ENCODE data around the gene BAG2.
A peak's percentile ranks its signal among the peaks of the same experiment; 100 is the strongest.

Gene BAG2

DNA sequence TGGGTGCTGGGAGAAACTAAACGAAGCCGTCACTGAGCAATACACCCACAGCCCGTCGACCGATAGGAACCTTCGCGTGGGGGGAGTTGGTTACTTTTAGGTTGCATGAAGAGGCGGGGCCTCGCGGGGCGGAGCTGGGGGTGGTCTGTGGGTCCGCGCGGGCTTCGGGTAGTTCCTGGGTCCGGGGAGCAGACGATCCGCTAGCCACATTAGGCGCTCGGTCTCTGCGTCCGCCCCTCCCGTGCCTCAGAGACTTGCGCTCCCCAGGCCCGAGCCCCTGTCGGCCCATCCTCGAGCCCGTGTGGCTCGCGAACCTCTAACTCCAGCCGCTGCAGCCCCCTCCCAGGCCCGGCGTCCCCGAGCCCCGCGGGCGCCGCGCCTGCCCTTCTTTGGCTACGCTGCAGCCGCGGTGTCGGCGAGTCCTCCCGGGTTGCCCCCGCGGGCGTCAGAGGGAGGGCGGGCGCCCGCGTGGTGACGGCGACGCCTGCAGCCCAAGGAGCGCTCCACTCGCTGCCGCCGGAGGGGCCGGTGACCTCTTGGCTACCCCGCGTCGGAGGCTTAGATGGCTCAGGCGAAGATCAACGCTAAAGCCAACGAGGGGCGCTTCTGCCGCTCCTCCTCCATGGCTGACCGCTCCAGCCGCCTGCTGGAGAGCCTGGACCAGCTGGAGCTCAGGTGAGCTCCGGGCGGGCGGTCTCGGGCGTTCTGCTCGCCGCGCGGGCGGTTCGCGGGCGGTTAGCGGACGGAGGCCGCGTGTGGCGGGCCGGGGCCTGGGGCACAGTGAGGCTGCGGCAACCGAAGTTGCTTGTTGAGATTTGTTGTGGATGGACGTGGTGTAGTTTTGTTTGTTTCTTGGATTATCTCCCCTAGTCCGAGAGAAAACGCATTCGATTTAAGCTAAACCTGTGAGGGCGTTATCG is at the start of gene BAG2:
TSS of gene BAG2 (plus strand) at position 191 of the 920 bp plus-strand sequence. CDS start at position 563, 372 bp downstream.
- DNase-seq, result peak; percentile 93

DNA sequence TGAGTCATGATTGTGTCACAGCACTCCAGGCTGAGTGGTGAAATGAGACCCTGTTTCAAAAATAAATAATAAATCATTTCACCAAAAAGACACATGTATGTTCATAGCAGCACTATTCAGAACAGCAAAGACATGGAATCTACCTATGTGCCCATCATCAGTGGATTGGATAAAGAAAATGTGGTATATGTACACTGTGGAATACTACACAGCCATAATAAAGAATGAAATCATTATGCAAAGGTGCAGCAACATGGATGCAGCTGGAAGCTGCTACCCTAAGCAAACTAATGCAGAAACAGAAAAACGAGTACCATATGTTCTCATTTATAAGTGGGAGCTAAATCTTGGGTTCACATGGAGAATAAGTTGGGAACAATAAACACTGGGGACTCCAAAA is 49.0 kb upstream of the BAG2 start:
- DNase-seq, result no peak

DNA sequence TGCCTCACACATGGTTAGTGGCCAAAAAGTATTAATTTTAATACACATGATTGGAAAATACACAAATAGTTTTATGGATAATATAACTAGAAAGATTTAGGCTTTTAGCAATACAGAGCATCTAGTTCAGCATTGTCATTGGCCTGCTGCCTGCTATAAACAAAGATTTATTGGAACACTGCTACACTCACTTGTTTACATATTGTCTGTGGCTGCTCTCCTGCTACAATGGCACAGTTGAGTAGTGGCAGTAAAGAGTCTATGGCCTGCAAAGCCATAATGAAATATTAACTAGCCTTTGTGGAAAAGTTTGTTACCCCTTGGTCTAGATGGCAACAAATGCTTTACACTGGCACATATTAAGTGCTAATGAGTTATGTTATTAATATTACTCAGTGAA is 44.4 kb upstream of the BAG2 start:
- peak; percentile 4 for DNase-seq

DNA sequence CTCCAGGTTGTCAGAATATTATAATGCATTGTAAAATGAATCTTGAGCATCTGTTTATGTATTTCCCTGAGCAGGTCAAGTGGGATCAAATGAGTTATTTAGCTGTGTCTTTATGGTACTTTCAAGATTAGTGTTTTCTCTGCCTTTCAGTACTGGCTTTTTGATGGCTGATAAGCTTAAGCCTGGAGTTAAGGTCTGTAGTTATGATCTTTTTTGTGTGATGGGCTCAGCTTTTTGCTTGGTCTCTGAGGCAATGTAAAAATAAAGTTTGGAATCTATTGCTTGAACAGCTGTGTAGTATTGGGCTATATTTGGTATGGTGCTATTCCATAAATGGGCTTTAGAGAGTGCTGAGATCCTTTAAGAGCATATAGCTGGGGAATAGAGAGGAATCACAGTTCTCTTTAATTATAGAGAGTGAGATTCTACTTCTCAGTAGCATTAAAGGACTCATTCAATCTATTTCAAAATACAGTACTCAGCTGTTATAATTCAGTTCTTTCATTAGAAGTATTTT is 41.4 kb upstream of the BAG2 start:
- no peak for DNase-seq

DNA sequence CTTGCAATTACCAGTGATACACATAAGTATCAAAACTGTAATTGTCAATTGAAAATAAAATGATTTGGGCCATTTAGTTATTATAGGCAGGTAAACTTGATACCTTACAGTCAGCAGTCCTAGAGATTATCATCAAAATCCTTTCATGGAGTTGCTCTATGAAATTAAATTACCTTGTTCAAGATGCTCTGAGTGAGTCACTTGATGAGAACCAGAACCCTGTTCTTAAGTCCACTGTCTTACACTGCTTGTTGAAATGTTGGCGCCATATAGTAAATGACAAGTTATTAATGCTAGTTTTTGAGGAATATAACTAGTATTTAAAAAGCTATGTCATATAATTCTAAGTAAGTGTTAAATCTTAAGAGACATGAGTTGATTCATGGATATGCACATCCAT is 37.2 kb upstream of the BAG2 start:
- DNase-seq, result no peak

DNA sequence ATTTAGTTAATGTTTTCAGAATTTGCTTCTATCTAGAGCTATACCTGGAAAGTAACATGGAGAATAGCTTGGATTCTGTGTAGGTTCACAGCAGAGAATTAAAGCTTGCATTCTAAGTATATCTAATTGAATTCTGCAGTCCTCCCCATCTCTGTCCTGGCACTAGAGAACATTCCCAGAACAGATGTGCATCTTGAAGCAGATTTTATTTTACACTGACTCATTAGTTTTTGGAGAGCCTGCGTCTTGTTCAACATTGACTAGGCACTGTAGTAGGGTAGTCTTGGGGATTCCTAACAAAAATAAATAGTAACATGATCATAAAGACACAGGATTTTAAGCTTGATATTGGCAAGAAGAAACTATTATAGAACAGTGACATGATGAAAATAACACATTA is 36.2 kb upstream of the BAG2 start:
- no peak for DNase-seq

DNA sequence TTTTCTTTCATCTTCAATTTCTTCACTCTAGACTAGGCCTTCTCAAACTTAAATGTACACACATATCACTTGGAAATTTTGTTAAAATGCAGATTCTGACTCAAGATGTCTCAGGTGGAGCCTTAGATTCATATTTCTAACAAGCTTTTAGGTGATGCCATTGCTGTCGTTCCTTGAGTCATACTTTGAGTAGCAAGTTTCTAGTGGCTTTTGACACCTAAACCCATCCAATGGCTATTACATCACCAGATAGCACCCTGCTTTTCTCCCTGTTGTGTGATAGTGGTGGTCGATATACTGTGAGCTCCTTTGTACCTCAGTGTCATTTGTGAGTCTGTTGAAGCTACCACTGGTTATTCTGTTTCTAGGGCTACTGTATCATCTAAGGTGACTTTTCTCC is 34.8 kb upstream of the BAG2 start:
- DNase-seq, result no peak

DNA sequence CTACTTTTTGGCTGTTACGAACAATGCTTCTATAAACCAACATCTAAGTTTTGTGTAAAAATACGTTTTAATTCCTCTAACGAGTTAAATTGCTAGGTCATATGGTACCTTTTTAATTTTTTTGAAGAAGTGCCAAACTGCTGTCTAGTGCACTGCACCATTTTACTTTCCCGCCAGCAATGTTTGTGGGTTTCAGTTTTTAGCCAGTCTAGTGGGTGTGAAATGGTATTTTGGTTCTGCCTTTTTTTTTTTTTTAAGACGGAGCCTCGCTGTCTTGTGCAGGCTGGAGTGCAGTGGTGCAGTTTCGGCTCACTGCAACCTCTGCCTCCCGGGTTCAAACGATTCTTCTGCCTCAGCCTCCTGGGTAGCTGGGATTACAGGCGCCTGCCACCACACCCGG is 34.1 kb upstream of the BAG2 start:
- no peak for DNase-seq

DNA sequence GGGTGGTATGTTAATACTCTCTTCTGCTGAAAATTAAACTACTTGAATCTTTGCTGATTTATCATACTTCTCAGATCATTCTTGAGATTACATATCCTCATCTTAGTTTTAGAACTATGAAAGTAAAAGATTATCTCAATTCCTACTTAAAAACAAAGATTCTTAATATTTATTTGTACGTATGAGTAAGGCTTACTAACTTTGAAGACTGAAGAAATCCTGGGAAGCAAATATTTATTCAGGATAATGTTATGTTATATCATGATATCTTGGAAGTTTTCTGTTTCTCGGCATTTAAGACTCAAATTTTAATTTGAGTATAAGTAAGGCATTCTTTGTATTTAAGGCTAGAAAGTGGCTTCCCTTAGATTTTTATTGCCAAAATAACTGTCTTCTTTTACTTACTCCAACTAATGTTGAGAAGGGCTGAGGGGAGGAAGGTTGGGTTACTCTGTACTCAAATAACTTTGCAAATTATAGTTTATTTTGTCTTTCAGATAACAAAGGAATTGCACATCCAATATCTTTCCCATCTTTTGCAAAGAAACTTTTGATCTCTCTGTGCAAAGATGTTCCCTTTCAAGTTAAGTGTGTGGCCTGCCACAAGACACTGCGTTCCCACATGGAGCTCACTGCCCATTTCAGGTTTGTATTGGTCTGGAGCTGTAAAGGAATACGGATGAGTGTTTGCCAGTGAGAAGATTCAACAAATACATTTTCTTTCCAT is 30.5 kb upstream of the BAG2 start:
- no peak for DNase-seq

DNA sequence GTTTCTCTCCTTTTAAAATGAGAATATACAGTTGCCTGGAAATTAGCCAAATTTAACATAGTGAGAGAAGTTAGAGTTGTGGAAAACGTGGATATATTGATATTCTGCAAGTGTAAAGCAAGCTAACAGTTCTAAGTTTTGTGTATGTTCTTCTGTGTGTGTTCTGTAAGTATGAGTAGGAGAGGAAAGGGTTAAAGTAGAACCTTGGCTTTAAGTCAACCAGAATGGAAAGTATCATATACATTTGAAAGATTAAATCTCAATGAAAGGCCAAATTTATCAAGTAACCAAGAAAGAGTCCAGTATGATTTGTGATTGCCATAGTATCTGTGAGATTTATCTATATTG is 30.0 kb upstream of the BAG2 start:
- no peak for DNase-seq

DNA sequence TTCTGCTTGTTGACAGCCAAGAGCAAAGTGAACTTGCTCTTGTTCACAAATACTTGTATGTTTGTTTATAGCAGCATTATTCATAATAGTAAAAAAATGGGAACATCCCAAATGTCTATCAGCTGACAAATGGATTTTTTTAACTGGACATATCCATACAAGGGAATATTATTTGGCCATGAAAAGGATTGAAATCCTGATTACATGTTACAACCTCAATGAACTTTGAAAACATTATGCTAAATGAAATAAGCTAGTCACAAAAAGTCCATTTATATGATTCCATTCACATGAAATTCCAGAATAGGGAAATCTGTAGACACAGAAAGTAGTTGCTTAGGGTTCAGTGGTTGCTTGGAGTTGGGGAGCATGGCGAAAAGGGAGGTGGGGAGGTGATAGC is 28.4 kb upstream of the BAG2 start:
- DNase-seq, result no peak

DNA sequence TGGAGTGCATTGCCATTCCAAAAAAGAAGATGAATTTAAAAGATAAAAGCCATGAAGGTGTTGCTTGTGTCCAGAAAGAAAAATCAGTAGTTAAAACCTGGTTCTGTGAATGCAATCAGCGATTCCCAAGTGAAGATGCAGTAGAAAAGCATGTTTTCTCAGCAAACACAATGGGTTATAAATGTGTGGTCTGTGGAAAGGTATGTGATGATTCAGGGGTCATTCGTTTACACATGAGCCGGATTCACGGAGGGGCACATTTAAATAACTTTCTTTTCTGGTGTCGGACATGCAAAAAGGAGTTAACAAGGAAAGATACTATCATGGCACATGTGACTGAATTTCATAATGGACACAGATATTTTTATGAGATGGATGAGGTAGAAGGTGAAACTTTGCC is 24.7 kb upstream of the BAG2 start:
- no peak for DNase-seq

DNA sequence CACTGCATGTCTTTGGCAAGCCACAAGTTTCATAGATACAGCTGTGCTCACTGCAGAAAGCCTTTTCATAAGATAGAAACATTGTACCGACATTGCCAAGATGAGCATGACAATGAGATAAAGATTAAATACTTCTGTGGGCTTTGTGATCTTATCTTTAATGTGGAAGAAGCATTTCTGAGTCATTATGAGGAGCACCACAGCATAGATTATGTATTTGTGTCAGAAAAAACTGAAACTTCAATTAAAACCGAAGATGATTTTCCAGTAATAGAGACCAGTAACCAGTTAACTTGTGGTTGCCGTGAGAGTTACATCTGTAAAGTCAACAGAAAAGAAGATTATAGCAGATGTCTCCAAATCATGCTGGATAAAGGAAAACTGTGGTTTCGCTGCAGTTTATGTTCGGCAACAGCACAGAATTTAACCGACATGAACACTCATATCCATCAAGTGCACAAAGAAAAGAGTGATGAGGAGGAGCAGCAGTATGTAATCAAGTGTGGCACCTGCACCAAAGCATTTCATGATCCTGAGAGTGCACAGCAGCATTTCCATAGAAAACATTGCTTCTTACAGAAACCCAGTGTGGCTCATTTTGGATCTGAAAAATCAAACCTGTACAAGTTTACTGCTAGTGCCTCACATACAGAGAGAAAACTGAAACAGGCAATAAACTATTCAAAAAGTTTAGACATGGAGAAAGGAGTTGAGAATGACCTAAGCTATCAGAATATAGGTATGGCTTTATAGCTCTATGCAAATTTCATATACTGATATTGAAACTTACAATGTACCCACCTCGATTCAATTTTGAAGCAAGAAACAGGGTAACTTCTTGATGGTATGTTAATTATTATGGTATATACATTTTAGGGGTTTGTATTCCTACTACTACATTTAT is 23.9 kb upstream of the BAG2 start:
- DNase-seq, result no peak

DNA sequence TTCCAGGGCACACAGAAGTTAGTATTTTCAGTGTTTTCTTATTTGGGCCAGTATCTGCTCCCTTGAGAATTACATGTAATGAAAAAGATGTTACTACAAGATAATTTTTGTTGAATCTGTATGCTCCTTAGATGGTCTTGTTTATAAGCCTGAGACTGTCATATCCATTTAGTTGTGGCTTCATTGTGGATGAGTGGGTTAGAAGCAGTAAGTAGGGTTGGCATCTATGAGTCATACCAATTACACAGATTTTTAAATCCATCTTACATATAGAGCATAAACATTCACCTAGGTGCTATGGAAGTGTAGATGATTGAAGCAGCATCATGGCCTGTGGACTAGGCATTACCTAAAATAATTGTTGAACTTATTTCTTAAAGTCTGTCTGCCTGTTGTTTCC is 13.5 kb upstream of the BAG2 start:
- no peak for DNase-seq

DNA sequence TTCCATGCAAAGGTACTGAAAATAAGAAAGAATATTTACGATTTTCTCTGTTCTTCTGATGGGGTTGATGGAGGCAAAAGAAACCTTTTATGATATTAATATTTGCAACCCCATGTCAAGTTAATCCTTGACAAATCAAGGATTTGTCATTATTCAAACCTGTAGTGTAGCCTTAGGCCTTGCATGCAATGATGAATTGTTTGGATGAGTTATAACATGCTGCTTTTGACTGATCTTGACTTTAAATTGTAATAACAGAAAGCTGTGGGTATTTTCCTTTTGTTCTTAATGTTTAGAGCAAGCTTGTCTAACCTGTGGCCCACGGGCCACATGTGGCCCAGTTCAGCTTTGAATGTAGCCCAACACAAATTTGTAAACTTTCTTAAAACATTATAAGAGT is 13.0 kb upstream of the BAG2 start:
- no peak for DNase-seq

DNA sequence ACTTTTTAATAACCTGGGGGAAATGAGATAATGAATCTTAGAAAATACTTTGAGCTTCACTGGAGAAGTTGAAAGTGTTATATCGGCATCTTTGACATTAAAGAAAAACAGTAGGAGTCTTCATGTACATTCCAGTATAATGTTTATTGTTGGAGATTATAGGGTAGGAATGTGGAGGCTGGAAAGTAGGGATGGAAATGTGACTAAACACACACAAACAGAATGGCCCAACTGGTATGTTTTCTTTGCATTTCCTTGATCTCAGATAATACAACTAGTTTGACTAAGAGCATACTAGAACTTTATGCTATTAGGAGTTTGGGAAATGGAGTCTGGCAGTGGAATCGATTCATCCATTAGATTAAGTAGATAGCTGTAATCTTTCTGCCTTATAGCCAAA is 10.1 kb upstream of the BAG2 start:
- no peak for DNase-seq

DNA sequence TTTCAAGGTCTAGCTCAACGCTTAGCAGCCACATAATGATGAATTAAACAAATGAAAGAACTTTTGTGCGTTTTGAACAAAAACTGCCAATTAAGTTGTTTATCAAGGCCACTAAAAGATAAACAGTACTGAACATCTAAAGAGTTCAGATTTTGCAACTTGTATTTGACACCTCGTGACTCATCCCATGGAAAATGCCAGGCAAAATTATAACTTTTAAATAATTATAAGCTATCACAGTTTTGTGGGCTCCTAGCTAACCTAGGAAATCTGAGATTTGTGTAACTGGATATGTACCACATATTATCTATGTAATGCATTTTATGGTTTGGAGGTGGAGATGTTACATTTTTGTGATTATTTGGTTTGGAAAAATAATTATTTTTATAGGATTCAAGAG is 9.6 kb upstream of the BAG2 start:
- DNase-seq, result no peak

DNA sequence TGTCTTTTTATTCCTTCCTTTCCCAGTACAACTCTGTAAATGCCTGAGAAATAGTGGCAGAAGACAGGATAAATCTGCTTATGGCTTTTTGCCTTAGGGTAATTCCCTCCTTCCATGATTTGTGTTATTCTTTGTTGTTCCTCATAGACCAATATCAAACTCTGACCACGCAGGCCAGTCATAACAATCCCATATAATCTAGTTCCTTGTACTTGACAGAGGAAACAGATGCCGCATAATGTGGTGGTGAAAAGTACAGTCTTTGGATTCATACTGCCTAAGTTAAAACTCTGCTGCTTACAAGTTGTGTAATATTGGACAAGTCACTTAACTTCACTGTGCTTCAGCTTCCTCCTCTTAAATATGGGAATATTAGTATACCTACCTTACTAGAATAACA is 8.2 kb upstream of the BAG2 start:
- no peak for DNase-seq

DNA sequence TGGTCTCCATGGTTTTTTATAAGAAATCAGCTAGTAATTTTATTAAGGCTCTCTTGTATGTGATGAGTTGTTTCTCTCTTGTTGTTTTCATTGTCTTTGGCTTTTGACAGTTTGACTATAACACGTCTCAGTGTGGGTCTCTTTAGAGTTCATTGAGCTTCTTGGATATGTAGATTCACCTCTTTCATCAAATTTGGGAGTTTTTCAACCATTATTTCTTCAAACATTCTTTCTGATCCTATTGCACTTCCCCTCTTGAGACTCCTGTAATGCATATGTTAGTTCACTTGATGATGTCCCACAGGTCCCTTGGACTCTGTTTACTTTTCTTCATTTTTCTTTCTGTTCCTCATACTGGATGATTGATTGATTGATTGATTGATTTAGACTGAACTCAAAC is 7.0 kb upstream of the BAG2 start:
- DNase-seq, result no peak

DNA sequence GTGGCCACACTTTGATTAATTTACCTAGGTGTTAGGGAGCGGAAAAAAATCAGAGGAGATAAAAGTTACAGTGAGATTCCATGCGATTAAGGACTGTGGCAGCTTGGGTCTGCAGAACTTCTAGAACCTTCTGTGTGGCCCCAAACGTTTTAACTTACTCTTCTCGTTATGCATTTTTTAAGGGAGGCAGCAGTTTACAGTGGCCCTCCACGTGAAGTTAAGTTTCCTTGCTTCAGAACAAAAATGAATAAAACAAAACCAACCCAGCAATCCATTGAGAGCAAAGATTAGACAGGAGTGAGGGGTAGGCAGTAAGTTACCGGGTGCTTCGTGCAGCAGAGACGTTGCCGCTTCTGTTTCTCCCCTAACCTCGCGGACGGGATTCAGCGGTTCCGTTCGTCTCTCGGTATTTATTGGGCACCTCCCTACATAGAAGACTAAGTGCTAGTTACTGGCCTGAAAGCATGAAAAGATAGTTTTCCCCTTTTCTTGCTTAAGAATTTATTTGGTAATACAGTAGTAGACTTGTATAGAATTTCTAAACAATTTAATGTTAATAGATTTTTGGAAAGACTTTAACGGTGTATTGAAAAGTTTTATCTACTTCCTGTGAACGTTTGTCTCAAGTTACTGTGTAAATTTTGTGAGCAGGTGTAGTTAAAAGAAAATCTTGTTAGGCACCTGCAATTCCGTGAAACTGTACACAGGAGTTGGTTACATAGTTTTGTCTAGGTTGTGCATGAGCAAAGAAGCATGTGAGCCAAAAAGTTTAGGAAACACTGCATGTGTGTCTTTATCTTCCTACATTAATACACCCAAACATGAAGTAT is 1.1 kb downstream of the BAG2 start:
- DNase-seq, result peak; percentile 68

DNA sequence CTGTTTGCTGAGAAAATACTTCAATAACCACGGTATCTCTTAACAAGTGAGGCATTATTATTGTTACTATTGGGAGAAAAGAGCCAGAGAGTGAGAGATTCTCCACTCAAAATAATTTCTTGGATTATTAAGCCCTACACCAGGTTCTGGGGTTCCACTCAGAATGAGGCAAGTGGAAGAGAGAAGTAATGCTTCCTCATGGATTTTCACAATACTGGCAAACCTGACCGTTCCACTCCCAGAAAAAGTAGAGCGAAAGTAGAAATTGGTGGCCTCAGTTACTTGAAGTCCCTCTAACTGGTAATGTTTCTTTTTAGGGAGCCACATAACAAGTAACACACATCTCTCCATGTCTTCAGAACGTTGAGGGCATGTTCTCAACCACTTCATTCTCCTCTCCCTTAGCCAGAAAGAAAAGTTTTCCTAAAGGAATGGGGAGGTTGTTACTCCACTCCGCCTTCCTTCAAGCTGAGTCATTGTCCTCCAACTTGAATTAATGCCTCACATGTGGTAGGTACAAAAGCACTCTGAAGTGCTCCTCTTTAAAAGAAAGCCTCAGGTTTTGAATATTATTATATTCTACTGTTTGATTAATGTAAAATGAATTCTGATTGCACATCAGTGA is 1.9 kb downstream of the BAG2 start:
- peak; percentile 64 for DNase-seq

DNA sequence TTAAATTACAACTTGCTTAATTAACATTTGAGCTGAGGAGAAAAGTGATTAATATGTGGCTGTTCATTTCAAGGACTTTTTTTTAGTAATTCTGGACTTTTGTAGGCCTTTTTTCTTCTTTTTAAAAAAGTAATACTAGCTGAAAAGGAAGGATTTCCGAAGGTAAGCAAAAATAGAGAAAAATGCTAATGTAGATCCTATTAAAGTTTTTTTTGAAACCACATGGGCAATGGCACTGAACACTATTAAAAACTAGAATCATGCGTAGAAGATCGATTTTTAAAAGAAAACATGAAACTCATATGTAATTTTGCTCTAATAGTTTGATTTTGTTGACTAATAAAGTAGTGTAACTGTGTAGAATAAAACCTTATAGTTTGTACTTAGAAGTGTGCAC is 2.4 kb downstream of the BAG2 start:
- DNase-seq, result no peak

Data from DMS53 (cell line).